K562 (cell line): Measurements from ENCODE around the gene AK5. TPM values are rescaled to one million over a fixed set of nuclear protein-coding genes. Genes with fewer than 3 reads are reported as not detected.

Experiments used
- ATAC-seq: fragments of 200-7000 bp; cut with Tn5 transposase; 3 replicates; pipeline ENCODE4 v1.9.1; 2020; ENCODE audit warnings: moderate library complexity
- BruUV-seq: library from RNA; stranded (reverse); fragments of 400-500 nt; replicated peaks from 2 replicates; lab custom pipeline; 2021; lab: Mats Ljungman, UMichigan
- CTCF ChIA-PET: fragments of 300-600 bp; formaldehyde crosslinking; extraction: SDS; loops from one replicate; lab custom pipeline; 2021; ENCODE audit warnings: low intra/inter-chr PET ratio; lab: Yijun Ruan, JAX
- POLR2A ChIA-PET: fragments of 300-600, 350-650 bp; sonication (Branson Sonifier 250); formaldehyde crosslinking; extraction: SDS; loops from one replicate; lab custom pipeline; 2021; ENCODE audit warnings: antibody characterized with exemption, inconsistent platforms; lab: Yijun Ruan, JAX
- DNase-seq, 4 experiments: peaks; one replicate each; pipeline versions ENCODE4 v3.0.0 to v3.0.0-alpha.2; 2011 to 2018; ENCODE audit warnings: low spot score in 3 of 4, mixed read lengths in 3 of 4; ENCODE audit errors: extremely low read depth in 1 of 4
- FAIRE-seq: peaks from 2 replicates; lab custom pipeline; 2011; peaks lifted over from hg19 to GRCh38; lab: Jason Lieb, UNC
- H2AFZ ChIP-seq: 2 replicates; pipeline ENCODE4 v1.6.0; 2011; ENCODE audit warnings: low read depth, low read length, control low read depth, inconsistent platforms
- H3K27ac ChIP-seq: fragments of 200-600 bp; 3 replicates; pipeline ENCODE4 v1.8.0; 2011; ENCODE audit warnings: low read depth, mild to moderate bottlenecking, control low read depth, inconsistent platforms, low read length, moderate library complexity, mixed read lengths; ENCODE audit errors: extremely low read depth
- H3K27me3 ChIP-seq, 2 experiments: fragments of 300-600 bp in 1 of 2; 2 replicates in 1 of 2; 3 replicates in 1 of 2; pipeline versions ENCODE4 v1.6.0 to v1.8.0; 2011; ENCODE audit warnings: inconsistent platforms in 2 of 2, low read length in 2 of 2, mild to moderate bottlenecking in 1 of 2, mixed read lengths in 1 of 2, moderate library complexity in 1 of 2; ENCODE audit not compliant: control insufficient read depth in 2 of 2, insufficient read depth in 2 of 2
- H3K36me3 ChIP-seq: fragments of 300-600 bp; 3 replicates; pipeline ENCODE4 v1.8.0; 2011; ENCODE audit warnings: mild to moderate bottlenecking, low read length, inconsistent platforms; ENCODE audit not compliant: control insufficient read depth, insufficient read depth
- H3K4me1 ChIP-seq, 2 experiments: fragments of 200-600 bp in 1 of 2; replicated peaks in 1 of 2; 2 replicates in 1 of 2; 3 replicates in 1 of 2; pipeline versions ENCODE4 v1.5.1 to v1.8.0; 2011; ENCODE audit warnings: inconsistent platforms in 2 of 2, low read length in 2 of 2, mild to moderate bottlenecking in 1 of 2, mixed read lengths in 1 of 2, moderate library complexity in 1 of 2; ENCODE audit not compliant: control insufficient read depth in 2 of 2, insufficient read depth in 2 of 2
- H3K4me2 ChIP-seq: 2 replicates; pipeline ENCODE4 v1.6.1; 2011; ENCODE audit warnings: low read length, control low read depth, inconsistent platforms, mixed read lengths; ENCODE audit not compliant: insufficient read depth
- H3K4me3 ChIP-seq: fragments of 200-600 bp; sonication (generic), shearing (Covaris generic); 2 replicates; pipeline ENCODE4 v1.5.1; 2016; ENCODE audit warnings: control low read depth, inconsistent platforms
- H3K79me2 ChIP-seq: fragments of 200-600 bp; 3 replicates; pipeline ENCODE4 v1.8.0; 2011; ENCODE audit warnings: low read length, inconsistent platforms; ENCODE audit not compliant: control insufficient read depth, insufficient read depth
- H3K9ac ChIP-seq, 2 experiments: 2 replicates each; pipeline versions ENCODE4 v1.6.0 to v1.6.1; 2011; ENCODE audit warnings: low read depth in 2 of 2, low read length in 2 of 2, control low read depth in 1 of 2, inconsistent platforms in 1 of 2, mild to moderate bottlenecking in 1 of 2, mixed read lengths in 1 of 2; ENCODE audit not compliant: insufficient read depth in 1 of 2
- H3K9me1 ChIP-seq: one replicate; pipeline ENCODE4 v1.6.0; 2011; ENCODE audit warnings: inconsistent platforms, mild to moderate bottlenecking, low read length, moderate library complexity; ENCODE audit not compliant: control insufficient read depth, insufficient read depth
- H3K9me3 ChIP-seq: replicated peaks from 2 replicates; pipeline ENCODE4 v1.5.1; 2011; ENCODE audit warnings: low read depth, low read length, inconsistent platforms; ENCODE audit not compliant: control insufficient read depth, insufficient read depth
- H4K20me1 ChIP-seq: replicated peaks from 2 replicates; pipeline ENCODE4 v1.6.1; 2011; ENCODE audit warnings: low read length, inconsistent platforms, mixed read lengths; ENCODE audit not compliant: control insufficient read depth, insufficient read depth
- RCOR1 ChIP-seq, 2 experiments: IDR thresholded peaks; 2 replicates each; pipeline ENCODE4 v1.6.1; 2012; ENCODE audit warnings: low read depth in 2 of 2, low read length in 2 of 2, borderline replicate concordance in 1 of 2, improper control_type of control experiment in 1 of 2
- RFX5 ChIP-seq: IDR thresholded peaks from 2 replicates; pipeline ENCODE4 v1.6.1; 2011; ENCODE audit warnings: low read depth, mild to moderate bottlenecking, improper control_type of control experiment, low read length
- SIN3B ChIP-seq: fragments of 450-650 bp; IDR thresholded peaks from 2 replicates; pipeline ENCODE4 v1.6.1; 2017; ENCODE audit warnings: low read depth, mild to moderate bottlenecking, moderate library complexity
- SREBF2 ChIP-seq: sonication (generic); formaldehyde crosslinking; IDR thresholded peaks from 2 replicates; pipeline ENCODE4 v1.4.0; 2020; ENCODE audit warnings: mild to moderate bottlenecking, missing genetic modification reagents
- YBX1 ChIP-seq: fragments of 450-650 bp; IDR thresholded peaks from 2 replicates; pipeline ENCODE4 v1.7.1; 2016; ENCODE audit warnings: mild to moderate bottlenecking
- ZNF146 ChIP-seq: IDR thresholded peaks from one replicate; pipeline ENCODE4 v1.6.1; 2018; ENCODE audit warnings: missing compliant biosample characterization; ENCODE audit not compliant: unreplicated experiment
- WGBS: fragments of 100-300 bp; shearing (Covaris generic); methylation state at CpG from one replicate; pipeline ENCODE4 v1.1.6; 2016; ENCODE audit warnings: low coverage, mixed read lengths; ENCODE audit not compliant: insufficient coverage; ENCODE audit errors: missing lambda C conversion rate; 5-methylcytosine and 5-hydroxymethylcytosine counted together
- in situ Hi-C: fragments of 300-500 bp; cut with MboI; formaldehyde crosslinking; loops from 4 replicates; pipeline ENCODE4 v1.15.0; 2018; ENCODE audit warnings: inconsistent platforms, mixed read lengths
- intact Hi-C: fragments of 100-400 bp; cut with micrococcal nuclease; formaldehyde crosslinking; loops from 2 replicates; pipeline ENCODE4 v1.14.2; 2022
- polyA plus RNA-seq, 8 experiments: library from polyadenylated mRNA; depleted of rRNA in 4 of 8; stranded (reverse) in 5 of 8; unstranded in 3 of 8; fragments of >200 nt; fragmentation: Nextera tagmentation in 2 of 8; fragmentation: Illumina TruSeq in 1 of 8; extraction: Ambion mirVana in 2 of 8; extraction: Trizol in 1 of 8; gene quantifications; 2 replicates each; pipeline versions ENCODE4 v1.2.1 to v1.2.3, GENCODE V29; 2011 to 2014; ENCODE audit warnings: inconsistent platforms in 1 of 8, missing spikeins in 1 of 8
- total RNA-seq, 7 experiments: library from RNA; depleted of rRNA in 6 of 7; stranded (reverse); fragments of >200 nt in 6 of 7; fragmentation: Illumina TruSeq in 2 of 7; extraction: Trizol in 2 of 7; gene quantifications; 2 replicates each; pipeline versions ENCODE4 v1.2.1 to v1.2.3, GENCODE V29; 2011 to 2021; ENCODE audit warnings: low replicate concordance in 1 of 7

The AK5 gene
- total and polyA plus RNA-seq, 9 of the 15 experiments (the other 6 are each of a cell fraction or from before 2014, with no cell fraction given) = 0.06 TPM; not detected in 8

GRCh38 chr1:77592906-77593305, 311.1 kb downstream of the AK5 start:
- Histone ChIP-seq H3K4me1 (no peaks in the 10 kb centered on the region), H3K27ac (no peak overlapping the region), H3K27me3 (no peaks in the 10 kb centered on the region), H3K9me1 (no peaks in the 10 kb centered on the region), H3K9ac (no peak overlapping the region), H2AFZ (no peak overlapping the region), H3K79me2 (no peaks in the 10 kb centered on the region; the same call in none of the 3 replicates), H3K9me3 (no peaks in the 10 kb centered on the region), H3K4me3 (no peak overlapping the region), H3K36me3 (peaks cover 9% of the 10 kb centered on the region; the same call in 1 of the 3 replicates), H4K20me1 (no peaks in the 10 kb centered on the region), H3K4me2 (no peak overlapping the region)
- no peak for FAIRE-seq
- no TSS peak for BruUV-seq
- ChIA-PET POLR2A (interaction anchor here (0.5 to 1.6 kb wide), 4 partner anchors 13 to 167 kb away, joined by 3 to 5 read pairs (median 4); partner anchors contain the start of gene USP33), CTCF (no interaction called here)
- ATAC-seq = no peak; the same call in 2 of the 3 replicates
- 93% methylated on average over 2 of the region's 2 CpGs for WGBS
- TF ChIP-seq ZNF146 (CRISPR knock-in tag) = no peak
- TF ChIP-seq SREBF2 = no peak
- no peak for TF ChIP-seq RFX5
- no peak for TF ChIP-seq RCOR1 (IDR thresholded peaks at IDR 0.05; ENCODE audit: borderline replicate concordance in 1 of 2, low read depth in 2 of 2, low read length in 2 of 2)
- no peak for TF ChIP-seq YBX1
- no peak for TF ChIP-seq SIN3B
- in situ Hi-C loops (no loop called here), intact Hi-C loops (loop anchor here (5.0 kb wide), 1 partner anchor 89 kb away; the partner anchor contains the start of gene ZZZ3)
- no peak for DNase-seq
